GM21825 (cell line): Measurements from ENCODE around the gene CUL1.

Source experiments
- ATAC-seq: cut with Tn5 transposase; IDR thresholded peaks from one replicate; pipeline ENCODE4 v1.9.1; 2021; ENCODE audit warnings: mild to moderate bottlenecking, moderate library complexity; ENCODE audit not compliant: unreplicated experiment

CUL1 gene

GRCh38 chr7:148838905-148839304, 140.2 kb downstream of the CUL1 start:
- ATAC-seq, result no peak

- no peak for ATAC-seq
These were observed 149.4 kb downstream of the CUL1 start for GRCh38 chr7:148847815-148848734.

- ATAC-seq, result no peak
These were observed 150.8 kb downstream of the CUL1 start for GRCh38 chr7:148849393-148850098.

GRCh38 chr7:148850564-148850963, 151.9 kb downstream of the CUL1 start:
- no peak for ATAC-seq
